Body of pancreas (tissue), 4 donors: Measurements from ENCODE around the gene HERC2. TPM values are rescaled to one million over a fixed set of nuclear protein-coding genes. Genes with fewer than 3 reads are reported as not detected.

Source experiments
- ATAC-seq: fragments of 150-250 bp; one replicate; pipeline ENCODE4 v1.9.1; 2016
- DNase-seq, 4 donors: peaks; one replicate each; pipeline ENCODE4 v3.0.0-alpha.2; 2019
- H3K27ac ChIP-seq, 4 donors: fragments of 200-600 bp; sonication (generic); 1 replicate in 3 of 4; 2 replicates in 1 of 4; pipeline versions ENCODE4 v1.5.1 to v1.6.1; 2016 to 2019; ENCODE audit warnings: mild to moderate bottlenecking in 1 of 4, mixed read lengths in 1 of 4, moderate library complexity in 1 of 4
- H3K27me3 ChIP-seq, 2 donors: fragments of 200-600 bp; sonication (generic); one replicate each; pipeline ENCODE4 v1.6.0; 2016; ENCODE audit warnings: mild to moderate bottlenecking in 1 of 2
- H3K36me3 ChIP-seq, 2 donors: fragments of 200-600 bp; sonication (generic); replicated peaks in 1 of 2; 2 replicates each; pipeline ENCODE4 v1.5.1; 2016; ENCODE audit warnings: low read depth in 2 of 2; ENCODE audit not compliant: insufficient read depth in 1 of 2
- H3K4me1 ChIP-seq: fragments of 200-600 bp; sonication (generic); one replicate; pipeline ENCODE4 v1.6.0; 2016
- H3K4me3 ChIP-seq, 2 donors: fragments of 200-600 bp; sonication (generic); 1 replicate in 1 of 2; 2 replicates in 1 of 2; pipeline ENCODE4 v1.5.1; 2016 to 2019
- H3K9me3 ChIP-seq, 3 donors: fragments of 200-600 bp; sonication (generic); 1 replicate in 2 of 3; 2 replicates in 1 of 3; pipeline ENCODE4 v1.5.1; 2016
- CTCF ChIP-seq, 7 experiments: fragments of 450-650 bp in 4 of 7; fragments of 200-600 bp in 3 of 7; sonication (generic) in 3 of 7; IDR thresholded peaks; one replicate each; pipeline ENCODE4 v1.5.1; 2016 to 2019; ENCODE audit warnings: antibody characterized with exemption in 7 of 7
- POLR2A ChIP-seq, 3 donors: fragments of 450-650 bp; IDR thresholded peaks; one replicate each; pipeline ENCODE4 v1.6.1; 2016; ENCODE audit warnings: antibody characterized with exemption in 3 of 3, mild to moderate bottlenecking in 2 of 3
- WGBS, 2 donors: methylation state at CpG; one replicate each; pipeline ENCODE4 v1.1.5; 2017; 5-methylcytosine and 5-hydroxymethylcytosine counted together
- intact Hi-C: fragments of 100-400 bp; cut with DNase I; formaldehyde crosslinking; loops from one replicate; pipeline ENCODE4 v1.15.1; 2023
- total RNA-seq, 2 donors: library from RNA; depleted of rRNA; stranded (reverse); fragments of >200 nt; gene quantifications; one replicate each; pipeline ENCODE4 v1.1.0, GENCODE V29; 2016

The HERC2 gene
- total RNA-seq, 2 donors from 2014 or later = 36.3 to 76.5 TPM

- H3K27ac ChIP-seq = no peak overlapping the region
- H3K9me3 ChIP-seq = no peaks in the 10 kb centered on the region
- no peak overlapping the region for H3K4me3 ChIP-seq
- intact Hi-C loops = no loop called here
- H3K27me3 ChIP-seq = peaks cover 0 to 15% of the 10 kb centered on the region in 2 donors
- ATAC-seq (no peak), DNase-seq (no peak)
- TF ChIP-seq CTCF (IDR thresholded peaks at IDR 0.05) = no peak
- no peak for TF ChIP-seq POLR2A (IDR thresholded peaks at IDR 0.05)
- H3K4me1 ChIP-seq = peaks cover 16% of the 10 kb centered on the region
- no peaks in the 10 kb centered on the region for H3K36me3 ChIP-seq
- 79 to 88% methylated on average over 9 of the region's 9 CpGs for WGBS, 2 donors
Measured at GRCh38 chr15:28105224-28105791, 216.7 kb downstream of the HERC2 start.

- Histone ChIP-seq H3K4me1 (peaks cover 20% of the 10 kb centered on the region), H3K4me3 (no peak overlapping the region), H3K27me3 (peaks cover 0 to 15% of the 10 kb centered on the region in 2 donors), H3K9me3 (no peaks in the 10 kb centered on the region), H3K27ac (no peak overlapping the region), H3K36me3 (no peaks in the 10 kb centered on the region)
- ATAC-seq (no peak), DNase-seq (no peak)
- TF ChIP-seq POLR2A (IDR thresholded peaks at IDR 0.05) (no peak), CTCF (IDR thresholded peaks at IDR 0.05) (no peak)
- intact Hi-C loops = no loop called here
- WGBS, 2 donors = 92 to 98% methylated on average over 10 of the region's 10 CpGs
Measured at GRCh38 chr15:28104326-28104725, 217.7 kb downstream of the HERC2 start.

GRCh38 chr15:28103831-28104230 lies 218.1 kb downstream of the HERC2 start:
- no peaks in the 10 kb centered on the region for H3K36me3 ChIP-seq
- TF ChIP-seq POLR2A (IDR thresholded peaks at IDR 0.05) = no peak
- TF ChIP-seq CTCF (IDR thresholded peaks at IDR 0.05) = no peak
- H3K4me3 ChIP-seq = no peak overlapping the region
- peaks cover 25% of the 10 kb centered on the region for H3K4me1 ChIP-seq
- no peak overlapping the region for H3K27ac ChIP-seq
- intact Hi-C loops = no loop called here
- DNase-seq = no peak
- WGBS, 2 donors = 78 to 80% methylated on average over 10 of the region's 10 CpGs
- no peaks in the 10 kb centered on the region for H3K9me3 ChIP-seq
- ATAC-seq = no peak
- H3K27me3 ChIP-seq = peaks cover 0 to 15% of the 10 kb centered on the region in 2 donors

- no peak overlapping the region for H3K27ac ChIP-seq
- H3K36me3 ChIP-seq = no peaks in the 10 kb centered on the region
- peaks cover 0 to 10% of the 10 kb centered on the region in 2 donors for H3K27me3 ChIP-seq
- ATAC-seq (no peak), DNase-seq (no peak)
- H3K4me1 ChIP-seq = peaks cover 26% of the 10 kb centered on the region
- H3K4me3 ChIP-seq = no peak overlapping the region
- H3K9me3 ChIP-seq = no peaks in the 10 kb centered on the region
- TF ChIP-seq POLR2A (IDR thresholded peaks at IDR 0.05) (no peak), CTCF (IDR thresholded peaks at IDR 0.05) (no peak)
- intact Hi-C loops = no loop called here
- WGBS, 2 donors = 70 to 83% methylated on average over 9 to 10 of the region's 10 CpGs
Measured at GRCh38 chr15:28101983-28102441, 220.0 kb downstream of the HERC2 start.

GRCh38 chr15:28101201-28101600 lies 220.8 kb downstream of the HERC2 start:
- H3K9me3 ChIP-seq = no peaks in the 10 kb centered on the region
- TF ChIP-seq CTCF (IDR thresholded peaks at IDR 0.05) = no peak
- no peak for TF ChIP-seq POLR2A (IDR thresholded peaks at IDR 0.05)
- peaks cover 26% of the 10 kb centered on the region for H3K4me1 ChIP-seq
- no peak overlapping the region for H3K4me3 ChIP-seq
- DNase-seq (no peak), ATAC-seq (no peak)
- H3K27me3 ChIP-seq = peaks cover 0 to 2% of the 10 kb centered on the region in 2 donors
- intact Hi-C loops = no loop called here
- 73% methylated on average over 8 of the region's 8 CpGs; no CpG with 5 or more reads in 1 of the 2 donors for WGBS, 2 donors
- H3K27ac ChIP-seq = no peak overlapping the region
- no peaks in the 10 kb centered on the region for H3K36me3 ChIP-seq
